HFF-Myc (cell line): ENCODE results near the gene SERGEF.
A peak's percentile ranks its signal among the peaks of the same experiment; 100 is the strongest.

Experiments used
- DNase-seq: peaks from one replicate; pipeline ENCODE4 v3.0.0-alpha.2; 2011; ENCODE audit warnings: low read depth; ENCODE audit errors: extremely low read depth
- H3K4me3 ChIP-seq: replicated peaks from 2 replicates; pipeline ENCODE4 v1.5.1; 2011; ENCODE audit warnings: low read depth, mild to moderate bottlenecking, control low read depth, low read length
- TF ChIP-seq, protein P1 (sequence below): IDR thresholded peaks from 2 replicates; pipeline ENCODE4 v1.5.1; 2012; ENCODE audit warnings: mild to moderate bottlenecking, low read depth, low read length, control low read depth; ENCODE audit errors: missing control alignments

SERGEF gene

DNA sequence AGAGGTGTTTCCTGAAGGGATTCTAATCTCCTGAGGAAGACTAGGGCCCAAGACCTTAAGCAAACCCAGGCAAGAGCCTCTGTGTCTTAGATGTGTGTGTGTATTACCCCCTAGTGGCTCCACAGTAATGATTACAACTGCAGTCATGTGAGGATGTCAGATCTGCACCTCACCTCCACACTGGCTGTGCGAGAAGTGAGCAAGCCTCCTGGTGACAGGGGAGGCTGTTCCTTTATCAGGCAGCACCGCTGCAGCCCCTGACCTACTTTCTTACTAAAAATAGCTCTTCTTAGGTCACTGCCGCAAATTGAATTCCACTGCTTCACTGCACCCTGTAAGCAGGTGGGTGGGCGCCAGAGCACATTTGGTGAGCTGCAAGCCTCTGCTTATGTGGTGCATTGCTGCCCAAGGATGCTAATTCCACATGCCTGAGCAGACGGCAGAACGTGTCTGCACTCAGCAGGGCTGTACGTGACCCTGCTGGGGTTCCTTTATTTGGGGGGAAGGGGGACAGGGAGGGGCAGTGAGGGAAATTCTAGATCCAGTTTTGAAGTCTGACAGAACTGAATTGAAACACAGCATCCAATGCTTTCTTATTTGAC lies 165.9 kb downstream of the SERGEF start:
- TF ChIP-seq, protein P1, sequence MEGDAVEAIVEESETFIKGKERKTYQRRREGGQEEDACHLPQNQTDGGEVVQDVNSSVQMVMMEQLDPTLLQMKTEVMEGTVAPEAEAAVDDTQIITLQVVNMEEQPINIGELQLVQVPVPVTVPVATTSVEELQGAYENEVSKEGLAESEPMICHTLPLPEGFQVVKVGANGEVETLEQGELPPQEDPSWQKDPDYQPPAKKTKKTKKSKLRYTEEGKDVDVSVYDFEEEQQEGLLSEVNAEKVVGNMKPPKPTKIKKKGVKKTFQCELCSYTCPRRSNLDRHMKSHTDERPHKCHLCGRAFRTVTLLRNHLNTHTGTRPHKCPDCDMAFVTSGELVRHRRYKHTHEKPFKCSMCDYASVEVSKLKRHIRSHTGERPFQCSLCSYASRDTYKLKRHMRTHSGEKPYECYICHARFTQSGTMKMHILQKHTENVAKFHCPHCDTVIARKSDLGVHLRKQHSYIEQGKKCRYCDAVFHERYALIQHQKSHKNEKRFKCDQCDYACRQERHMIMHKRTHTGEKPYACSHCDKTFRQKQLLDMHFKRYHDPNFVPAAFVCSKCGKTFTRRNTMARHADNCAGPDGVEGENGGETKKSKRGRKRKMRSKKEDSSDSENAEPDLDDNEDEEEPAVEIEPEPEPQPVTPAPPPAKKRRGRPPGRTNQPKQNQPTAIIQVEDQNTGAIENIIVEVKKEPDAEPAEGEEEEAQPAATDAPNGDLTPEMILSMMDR, result peak; percentile 23
- H3K4me3 ChIP-seq, result no peak overlapping the region
- no peak for DNase-seq

DNA sequence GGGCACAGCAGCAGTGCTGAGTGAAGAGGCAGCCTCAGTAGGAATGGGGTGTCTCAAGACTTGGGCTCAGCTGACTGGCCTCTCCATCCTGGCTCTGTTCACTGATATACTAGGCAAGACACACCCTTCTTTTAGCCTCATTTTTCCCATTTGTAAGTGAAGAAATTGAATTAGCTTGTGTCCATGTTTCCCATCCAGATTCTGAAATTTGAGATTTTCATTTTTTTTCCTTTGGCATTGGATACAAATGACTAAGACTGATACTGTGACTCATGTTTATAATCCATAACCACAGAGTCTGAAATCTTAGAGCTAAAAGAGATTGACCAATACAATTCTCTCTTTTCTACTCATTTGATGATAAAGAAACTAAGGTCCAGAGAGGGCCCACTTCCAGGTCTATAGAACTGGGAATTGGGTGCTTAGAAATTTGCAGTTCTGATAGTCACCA lies 167.4 kb downstream of the SERGEF start:
- DNase-seq, result peak; percentile 41
- H3K4me3 ChIP-seq, result no peak overlapping the region
- TF ChIP-seq, protein P1, result no peak

DNA sequence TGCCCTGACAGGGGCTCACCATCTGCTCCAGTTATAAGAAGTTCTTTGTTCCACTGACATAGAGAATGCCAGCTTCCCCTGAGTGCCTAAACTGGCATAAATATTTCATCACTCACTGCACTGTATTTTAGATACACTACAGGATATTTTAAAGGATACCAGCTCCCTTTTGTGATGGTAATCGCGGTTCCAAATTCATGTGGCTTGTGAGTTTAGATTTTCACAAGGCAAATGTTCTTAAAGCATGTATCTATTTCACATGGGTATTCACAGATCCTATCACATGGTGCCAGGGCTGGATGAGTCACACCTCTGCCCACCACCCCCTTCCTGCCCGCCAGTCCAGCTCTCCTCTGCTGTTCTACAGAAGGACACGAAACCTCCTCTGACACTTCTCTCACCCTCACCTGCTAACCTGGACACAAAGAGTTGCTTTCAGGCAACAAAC lies 172.7 kb downstream of the SERGEF start:
- TF ChIP-seq, protein P1, result no peak
- no peak overlapping the region for H3K4me3 ChIP-seq
- DNase-seq, result no peak

DNA sequence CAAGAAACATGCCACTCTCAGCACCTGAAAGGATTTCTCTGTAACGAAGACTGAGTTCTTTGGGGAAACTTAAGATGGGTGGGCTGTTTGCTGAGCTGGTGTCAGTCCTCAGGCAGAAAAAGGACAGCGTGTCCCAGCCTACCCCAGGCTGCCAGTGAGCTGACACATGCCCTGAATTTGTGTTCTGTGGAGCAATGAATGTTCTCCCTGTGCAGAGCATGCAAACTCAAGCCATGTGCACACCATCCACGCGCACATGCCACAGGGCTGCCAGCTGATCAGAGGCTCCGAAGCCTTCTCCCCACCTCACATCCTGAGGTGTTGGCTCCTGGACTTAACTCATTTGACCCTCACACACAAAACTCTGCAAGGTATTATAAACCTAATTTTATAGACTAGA lies 173.4 kb downstream of the SERGEF start:
- TF ChIP-seq, protein P1, result no peak
- H3K4me3 ChIP-seq, result no peak overlapping the region
- DNase-seq, result no peak

DNA sequence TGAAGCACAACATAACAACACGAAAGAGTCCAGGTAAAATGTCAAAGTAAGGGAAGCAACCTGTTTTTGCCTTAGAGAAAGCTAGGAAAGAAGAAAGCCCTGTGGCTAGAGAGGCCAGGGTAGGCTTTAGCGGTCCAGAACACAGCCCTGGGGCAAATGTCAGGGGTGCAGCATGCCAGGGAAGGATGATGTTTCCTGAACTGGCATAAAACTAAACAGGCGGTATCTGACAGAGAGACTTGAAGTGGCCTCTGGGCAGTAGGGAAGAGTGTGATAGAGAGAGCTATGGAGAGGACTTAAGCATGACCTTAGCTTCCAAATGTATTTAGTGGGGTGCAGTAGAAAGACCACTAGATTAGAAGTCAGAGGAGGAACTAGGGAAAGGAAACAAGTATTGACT lies 174.7 kb downstream of the SERGEF start:
- DNase-seq, result no peak
- H3K4me3 ChIP-seq, result no peak overlapping the region
- TF ChIP-seq, protein P1, result no peak

DNA sequence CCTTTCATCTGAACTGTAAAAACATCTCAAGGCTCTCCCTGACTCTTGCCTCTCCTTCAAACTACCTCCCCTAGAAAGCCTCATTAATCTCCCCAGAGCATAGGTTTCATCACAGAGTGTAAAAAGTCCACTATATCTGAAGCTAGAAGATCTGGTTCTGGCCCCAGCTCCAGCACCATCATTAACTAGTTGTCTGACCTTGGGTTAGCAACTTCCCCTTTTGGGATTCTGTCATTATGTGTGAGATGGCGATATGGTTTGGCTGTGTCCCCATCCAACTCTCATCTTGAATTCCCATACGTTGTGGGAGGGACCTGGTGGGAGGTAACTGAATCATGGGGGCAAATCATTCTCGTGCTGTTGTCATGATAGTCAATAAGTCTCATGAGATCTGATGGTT lies 181.0 kb downstream of the SERGEF start:
- DNase-seq, result no peak
- no peak overlapping the region for H3K4me3 ChIP-seq
- TF ChIP-seq, protein P1, result no peak

DNA sequence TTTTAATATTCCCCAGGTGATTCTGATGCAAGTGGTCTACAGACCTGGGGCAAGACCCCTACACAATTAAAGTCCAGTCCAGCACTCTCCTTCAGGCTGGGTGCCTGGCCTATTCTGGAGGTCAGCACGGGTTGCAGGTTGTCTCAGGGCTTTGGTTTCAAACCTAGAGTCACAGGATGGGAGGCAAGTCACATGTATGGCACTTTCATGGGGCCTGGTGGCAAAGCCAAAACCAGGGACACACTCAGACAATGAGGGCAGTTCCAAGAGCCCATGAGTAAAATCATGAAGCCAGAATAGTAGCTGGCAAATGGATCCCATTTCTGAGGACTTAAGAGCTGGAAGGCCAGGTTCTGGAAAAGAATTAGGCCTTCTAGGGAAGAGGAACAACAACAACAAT lies 181.6 kb downstream of the SERGEF start:
- DNase-seq, result no peak
- TF ChIP-seq, protein P1, result no peak
- no peak overlapping the region for H3K4me3 ChIP-seq
